CD14-positive monocyte (primary cell): ENCODE measurements around the gene GMDS. TPM values are rescaled to one million over a fixed set of nuclear protein-coding genes. Genes with fewer than 3 reads are reported as not detected.

Source experiments
- DNase-seq, 3 donors: peaks; one replicate each; pipeline ENCODE4 v3.0.0-alpha.2; 2011 to 2022
- H2AFZ ChIP-seq: 2 replicates; pipeline ENCODE4 v1.6.0; 2012; ENCODE audit warnings: mild to moderate bottlenecking, low read depth, low read length, inconsistent platforms; ENCODE audit not compliant: insufficient read depth, poor library complexity, severe bottlenecking
- H3K27ac ChIP-seq, 2 donors: 1 replicate in 1 of 2; 2 replicates in 1 of 2; pipeline ENCODE4 v1.5.1; 2012 to 2013; ENCODE audit warnings: low read length in 2 of 2, control low read depth in 1 of 2, inconsistent platforms in 1 of 2, low read depth in 1 of 2, mild to moderate bottlenecking in 1 of 2
- H3K27me3 ChIP-seq, 2 donors: one replicate each; pipeline versions ENCODE4 v1.6.0 to v1.6.1; 2011 to 2013; ENCODE audit warnings: low read length in 2 of 2; ENCODE audit not compliant: control insufficient read depth in 2 of 2, insufficient read depth in 2 of 2
- H3K36me3 ChIP-seq, 2 donors: replicated peaks in 1 of 2; 1 replicate in 1 of 2; 2 replicates in 1 of 2; pipeline versions ENCODE4 v1.5.1 to v1.6.1; 2012 to 2013; ENCODE audit warnings: low read length in 2 of 2, control low read depth in 1 of 2, inconsistent platforms in 1 of 2, mild to moderate bottlenecking in 1 of 2; ENCODE audit not compliant: insufficient read depth in 2 of 2, control insufficient read depth in 1 of 2
- H3K4me1 ChIP-seq, 2 donors: 1 replicate in 1 of 2; 2 replicates in 1 of 2; pipeline versions ENCODE4 v1.5.1 to v1.6.1; 2012 to 2013; ENCODE audit warnings: low read length in 2 of 2, control low read depth in 1 of 2, inconsistent platforms in 1 of 2, mild to moderate bottlenecking in 1 of 2, moderate library complexity in 1 of 2; ENCODE audit not compliant: insufficient read depth in 2 of 2, control insufficient read depth in 1 of 2
- H3K4me2 ChIP-seq: replicated peaks from 2 replicates; pipeline ENCODE3; 2012; ENCODE audit warnings: low read length, moderate library complexity, mild to moderate bottlenecking; ENCODE audit not compliant: poor library complexity, severe bottlenecking; ENCODE audit errors: extremely low read depth
- H3K4me3 ChIP-seq, 3 experiments: fragments of 200-600 bp in 1 of 3; sonication (generic) in 1 of 3; replicated peaks in 1 of 3; 1 replicate in 2 of 3; 2 replicates in 1 of 3; pipeline ENCODE4 v1.5.1; 2011 to 2013; ENCODE audit warnings: low read length in 3 of 3, mild to moderate bottlenecking in 3 of 3, control low read depth in 2 of 3, low read depth in 2 of 3, inconsistent platforms in 1 of 3, moderate library complexity in 1 of 3
- H3K79me2 ChIP-seq: 2 replicates; pipeline ENCODE4 v1.6.0; 2012; ENCODE audit warnings: mild to moderate bottlenecking, control low read depth, inconsistent platforms, low read length, moderate library complexity; ENCODE audit not compliant: insufficient read depth
- H3K9ac ChIP-seq: 2 replicates; pipeline ENCODE4 v1.6.0; 2017; ENCODE audit warnings: low read length, mild to moderate bottlenecking; ENCODE audit not compliant: insufficient read depth, poor library complexity, severe bottlenecking
- H3K9me3 ChIP-seq, 2 donors: replicated peaks in 1 of 2; 1 replicate in 1 of 2; 2 replicates in 1 of 2; pipeline versions ENCODE4 v1.5.1 to v1.6.1; 2012 to 2013; ENCODE audit warnings: low read length in 2 of 2, control low read depth in 1 of 2; ENCODE audit not compliant: control insufficient read depth in 1 of 2, insufficient read depth in 1 of 2
- H4K20me1 ChIP-seq: 2 replicates; pipeline ENCODE4 v1.6.0; 2012; ENCODE audit warnings: mild to moderate bottlenecking, low read length, control low read depth, moderate library complexity; ENCODE audit not compliant: insufficient read depth
- H3K27ac Mint-ChIP-seq, 7 donors: one replicate each; pipeline ENCODE4 v1.8.0; 2020; ENCODE audit warnings: mild to moderate bottlenecking in 7 of 7, mixed read lengths in 7 of 7, moderate library complexity in 6 of 7, inconsistent platforms in 2 of 7
- H3K27me3 Mint-ChIP-seq, 3 donors: one replicate each; pipeline ENCODE4 v1.8.0; 2021 to 2022; ENCODE audit warnings: low read depth in 3 of 3, mild to moderate bottlenecking in 3 of 3, mixed read lengths in 3 of 3, moderate library complexity in 3 of 3, inconsistent platforms in 1 of 3
- H3K36me3 Mint-ChIP-seq, 2 donors: one replicate each; pipeline ENCODE4 v1.8.0; 2020; ENCODE audit warnings: mixed read lengths in 2 of 2, inconsistent platforms in 1 of 2, mild to moderate bottlenecking in 1 of 2
- H3K4me1 Mint-ChIP-seq: one replicate; pipeline ENCODE4 v1.8.0; 2020; ENCODE audit warnings: mild to moderate bottlenecking, mixed read lengths
- H3K4me3 Mint-ChIP-seq, 2 donors: one replicate each; pipeline ENCODE4 v1.8.0; 2020; ENCODE audit warnings: mild to moderate bottlenecking in 2 of 2, mixed read lengths in 2 of 2, moderate library complexity in 1 of 2
- H3K9me3 Mint-ChIP-seq, 7 donors: one replicate each; pipeline ENCODE4 v1.8.0; 2020 to 2022; ENCODE audit warnings: mixed read lengths in 7 of 7, mild to moderate bottlenecking in 6 of 7, moderate library complexity in 6 of 7, inconsistent platforms in 2 of 7
- WGBS: methylation state at CpG from one replicate; pipeline ENCODE4 v1.1.5; 2013; ENCODE audit warnings: missing lambda C conversion rate; ENCODE audit not compliant: insufficient coverage; 5-methylcytosine and 5-hydroxymethylcytosine counted together
- intact Hi-C, 2 donors: fragments of 100-400 bp; cut with micrococcal nuclease; formaldehyde crosslinking; loops; one replicate each; pipeline versions ENCODE4 v1.15.0 to v1.15.1; 2023
- polyA plus RNA-seq, 3 donors: library from polyadenylated mRNA; depleted of rRNA in 1 of 3; unstranded in 2 of 3; stranded (reverse) in 1 of 3; fragments of 300-500 nt in 2 of 3; fragments of >200 nt in 1 of 3; fragmentation: Illumina TruSeq in 2 of 3; gene quantifications; 1 replicate in 2 of 3; 2 replicates in 1 of 3; pipeline ENCODE4 v1.2.3, GENCODE V29; 2012 to 2021
- TF ChIP-seq, protein P1 (sequence below): fragments of 200-600 bp; IDR thresholded peaks from one replicate; pipeline ENCODE4 v1.8.0; 2022; ENCODE audit warnings: antibody characterized with exemption, mild to moderate bottlenecking

Gene GMDS
- polyA plus RNA-seq, 3 donors: 10.5 to 19.9 (median 17.6) TPM

DNA sequence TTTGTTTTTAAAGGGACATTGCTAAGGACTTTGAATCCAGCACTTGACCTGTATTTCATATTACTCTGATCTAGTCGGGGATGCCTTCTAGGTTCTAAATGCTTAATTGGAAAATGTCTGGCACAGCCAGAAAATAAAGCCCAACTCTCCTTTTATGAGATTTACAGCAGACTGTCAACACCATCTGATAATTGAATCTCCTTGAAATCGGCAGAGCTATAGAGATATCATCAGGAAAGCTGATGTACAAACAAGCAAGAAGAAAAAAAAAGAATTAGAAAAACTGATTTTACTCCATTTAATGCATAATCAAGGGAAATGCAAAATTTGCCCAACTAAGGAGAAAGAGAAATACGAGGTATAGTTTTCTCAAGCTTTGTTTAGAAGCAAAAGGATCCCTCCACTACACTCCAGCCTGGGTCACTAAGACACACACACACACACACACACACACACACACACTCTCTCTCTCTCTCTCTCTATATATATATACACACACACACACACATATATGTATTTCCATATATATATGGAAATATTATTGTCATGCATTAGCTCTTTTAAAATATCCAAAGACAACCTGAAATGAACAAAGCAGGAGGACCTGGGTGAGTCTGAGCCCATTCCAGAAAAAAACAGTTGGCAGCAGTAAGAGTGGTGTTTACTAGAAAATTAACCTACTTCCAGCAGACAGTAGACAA lies 645.2 kb downstream of the GMDS start:
- H3K9ac ChIP-seq: no peak overlapping the region
- peak overlapping the region in 1 of 2 donors; percentile 64 for H3K4me3 Mint-ChIP-seq
- H3K27ac ChIP-seq: no peak overlapping the region
- peaks cover 11% of the 10 kb centered on the region for H3K4me1 Mint-ChIP-seq
- H4K20me1 ChIP-seq: no peaks in the 10 kb centered on the region
- peaks cover 0 to 8% (median 2%) of the 10 kb centered on the region in 7 donors for H3K9me3 Mint-ChIP-seq
- no peak for DNase-seq
- no peak overlapping the region for H3K27ac Mint-ChIP-seq
- H3K36me3 Mint-ChIP-seq: peaks cover 0 to 2% of the 10 kb centered on the region in 2 donors
- H3K4me2 ChIP-seq: no peak overlapping the region
- H3K27me3 ChIP-seq: peaks cover 46 to 91% of the 10 kb centered on the region in 2 donors
- H3K4me3 ChIP-seq: no peak overlapping the region
- no peaks in the 10 kb centered on the region for H3K79me2 ChIP-seq
- H3K27me3 Mint-ChIP-seq: peaks cover 69 to 97% (median 75%) of the 10 kb centered on the region in 3 donors
- TF ChIP-seq, protein P1, sequence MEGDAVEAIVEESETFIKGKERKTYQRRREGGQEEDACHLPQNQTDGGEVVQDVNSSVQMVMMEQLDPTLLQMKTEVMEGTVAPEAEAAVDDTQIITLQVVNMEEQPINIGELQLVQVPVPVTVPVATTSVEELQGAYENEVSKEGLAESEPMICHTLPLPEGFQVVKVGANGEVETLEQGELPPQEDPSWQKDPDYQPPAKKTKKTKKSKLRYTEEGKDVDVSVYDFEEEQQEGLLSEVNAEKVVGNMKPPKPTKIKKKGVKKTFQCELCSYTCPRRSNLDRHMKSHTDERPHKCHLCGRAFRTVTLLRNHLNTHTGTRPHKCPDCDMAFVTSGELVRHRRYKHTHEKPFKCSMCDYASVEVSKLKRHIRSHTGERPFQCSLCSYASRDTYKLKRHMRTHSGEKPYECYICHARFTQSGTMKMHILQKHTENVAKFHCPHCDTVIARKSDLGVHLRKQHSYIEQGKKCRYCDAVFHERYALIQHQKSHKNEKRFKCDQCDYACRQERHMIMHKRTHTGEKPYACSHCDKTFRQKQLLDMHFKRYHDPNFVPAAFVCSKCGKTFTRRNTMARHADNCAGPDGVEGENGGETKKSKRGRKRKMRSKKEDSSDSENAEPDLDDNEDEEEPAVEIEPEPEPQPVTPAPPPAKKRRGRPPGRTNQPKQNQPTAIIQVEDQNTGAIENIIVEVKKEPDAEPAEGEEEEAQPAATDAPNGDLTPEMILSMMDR: no peak
- intact Hi-C loops: loop anchor here (5.0 kb wide), 6 partner anchors 502 to 1097 kb away; no protein-coding TSS in a partner anchor
- H3K36me3 ChIP-seq: no peaks in the 10 kb centered on the region
- no CpG with 5 or more reads among the region's 3 CpGs for WGBS
- no peak overlapping the region for H2AFZ ChIP-seq
- H3K9me3 ChIP-seq: peaks cover 0 to 12% of the 10 kb centered on the region in 2 donors
- peaks cover 17 to 20% of the 10 kb centered on the region in 2 donors for H3K4me1 ChIP-seq

DNA sequence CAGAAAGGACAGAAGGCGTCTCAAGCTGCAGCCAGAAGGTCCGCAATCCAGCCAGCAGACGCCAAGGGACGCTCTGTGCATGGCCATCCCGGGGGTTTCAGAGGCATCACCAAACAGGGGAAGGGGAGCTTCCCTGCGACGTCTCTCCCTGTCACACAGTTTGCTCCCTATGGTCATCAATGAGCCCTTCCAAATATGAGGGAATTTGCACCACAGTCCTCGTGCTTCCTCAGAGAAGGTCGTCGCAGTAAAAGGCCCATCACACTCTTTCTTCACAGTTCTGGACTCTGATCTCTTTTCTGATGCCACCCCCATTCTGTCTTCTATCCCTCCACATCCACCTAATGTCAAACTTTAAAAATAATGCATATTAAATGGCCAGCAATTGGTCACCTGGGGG lies 645.9 kb downstream of the GMDS start:
- H3K9me3 Mint-ChIP-seq: peaks cover 0 to 8% (median 2%) of the 10 kb centered on the region in 7 donors
- 93% methylated on average over 10 of the region's 10 CpGs for WGBS
- peaks cover 0 to 11% of the 10 kb centered on the region in 2 donors for H3K9me3 ChIP-seq
- no peaks in the 10 kb centered on the region for H3K36me3 ChIP-seq
- peaks cover 0 to 2% of the 10 kb centered on the region in 2 donors for H3K36me3 Mint-ChIP-seq
- H4K20me1 ChIP-seq: no peaks in the 10 kb centered on the region
- H3K27ac Mint-ChIP-seq: no peak overlapping the region
- H3K79me2 ChIP-seq: no peaks in the 10 kb centered on the region
- H3K4me3 Mint-ChIP-seq: peak overlapping the region in 1 of 2 donors; percentile 64
- peaks cover 69 to 94% (median 76%) of the 10 kb centered on the region in 3 donors for H3K27me3 Mint-ChIP-seq
- TF ChIP-seq, protein P1: no peak
- H3K27me3 ChIP-seq: peaks cover 38 to 85% of the 10 kb centered on the region in 2 donors
- no peak overlapping the region for H3K9ac ChIP-seq
- no peak overlapping the region for H3K4me2 ChIP-seq
- H3K4me1 Mint-ChIP-seq: peaks cover 11% of the 10 kb centered on the region
- no peak overlapping the region for H3K27ac ChIP-seq
- no peak overlapping the region for H2AFZ ChIP-seq
- intact Hi-C loops: loop anchor here (5.0 to 10.0 kb wide), 2 partner anchors 1148 to 1165 kb away; partner anchors contain the start of gene WRNIP1 (in 1 of the 2)
- H3K4me3 ChIP-seq: no peak overlapping the region
- H3K4me1 ChIP-seq: peaks cover 9 to 12% of the 10 kb centered on the region in 2 donors
- DNase-seq: no peak
